ENCODE measurements around the gene SMIM41.

Gene SMIM41

GRCh38 chr12:52063981-52064649, 15.4 kb upstream of the SMIM41 start:
- no peak for TF ChIP-seq CTCF (conservative IDR thresholded peaks at IDR 0.05; ENCODE audit: low read depth, low read length)
- no peak overlapping the region for H3K4me3 ChIP-seq (ENCODE audit: low read length)
- no peak for DNase-seq (ENCODE audit: low read depth)

- no peak for DNase-seq (ENCODE audit: low read depth)
- no peak overlapping the region for H3K4me3 ChIP-seq (ENCODE audit: low read length)
- TF ChIP-seq CTCF (conservative IDR thresholded peaks at IDR 0.05; ENCODE audit: low read depth, low read length) = no peak
Observed at GRCh38 chr12:52066346-52067080, 13.0 kb upstream of the SMIM41 start.

GRCh38 chr12:52067081-52067374, 12.5 kb upstream of the SMIM41 start:
- DNase-seq (ENCODE audit: low read depth) = no peak
- no peak overlapping the region for H3K4me3 ChIP-seq (ENCODE audit: low read length)
- no peak for TF ChIP-seq CTCF (conservative IDR thresholded peaks at IDR 0.05; ENCODE audit: low read depth, low read length)

- H3K4me3 ChIP-seq (ENCODE audit: low read length) = peak within 1 kb of the TSS; percentile 97
- peak; percentile 74 for TF ChIP-seq CTCF (conservative IDR thresholded peaks at IDR 0.05; ENCODE audit: low read depth, low read length)
- peak; percentile 88 for DNase-seq (ENCODE audit: low read depth)
Observed at GRCh38 chr12:52069327-52070184, 9.9 kb upstream of the SMIM41 start, which contains the start of gene ATG101. ATG101 (plus strand) TSS chr12:52069978; CDS start chr12:52073651, 3,673 bp downstream.

- TF ChIP-seq CTCF (conservative IDR thresholded peaks at IDR 0.05; ENCODE audit: low read depth, low read length) = no peak
- H3K4me3 ChIP-seq (ENCODE audit: low read length) = peak overlapping the region; percentile 97
- no peak for DNase-seq (ENCODE audit: low read depth)
Observed at GRCh38 chr12:52070185-52070925, 9.1 kb upstream of the SMIM41 start.

GRCh38 chr12:52073531-52074381, 5.7 kb upstream of the SMIM41 start:
- H3K4me3 ChIP-seq (ENCODE audit: low read length) = no peak overlapping the region
- no peak for TF ChIP-seq CTCF (conservative IDR thresholded peaks at IDR 0.05; ENCODE audit: low read depth, low read length)
- DNase-seq (ENCODE audit: low read depth) = no peak

All from retinal pigment epithelial cell (primary cell).